Stomach (tissue), 9 donors: ENCODE data around the gene IER5. TPM values are rescaled to one million over a fixed set of nuclear protein-coding genes. Genes with fewer than 3 reads are reported as not detected.

Source experiments
- DNase-seq, 2 donors: peaks; one replicate each; pipeline versions ENCODE4 v3.0.0 to v3.0.0-alpha.2; 2013 to 2019
- H3K27ac ChIP-seq, 5 donors: fragments of 200-600 bp in 4 of 5; sonication (generic) in 4 of 5; one replicate each; pipeline ENCODE4 v1.5.1; 2013 to 2019; ENCODE audit warnings: mild to moderate bottlenecking in 1 of 5, moderate library complexity in 1 of 5
- H3K27me3 ChIP-seq, 3 donors: fragments of 200-600 bp; sonication (generic); one replicate each; pipeline ENCODE4 v1.5.1; 2017 to 2019; ENCODE audit warnings: mixed run types in 1 of 3
- H3K36me3 ChIP-seq, 4 donors: fragments of 200-600 bp; sonication (generic); 1 replicate in 3 of 4; 2 replicates in 1 of 4; pipeline ENCODE4 v1.5.1; 2016 to 2019
- H3K4me1 ChIP-seq, 4 donors: fragments of 200-600 bp; sonication (generic); one replicate each; pipeline ENCODE4 v1.5.1; 2016 to 2019
- H3K4me3 ChIP-seq, 4 donors: fragments of 200-600 bp; sonication (generic) in 3 of 4; one replicate each; pipeline ENCODE4 v1.5.1; 2016 to 2019; ENCODE audit warnings: mild to moderate bottlenecking in 1 of 4
- H3K9me3 ChIP-seq, 4 donors: fragments of 200-600 bp; sonication (generic); one replicate each; pipeline ENCODE4 v1.5.1; 2016 to 2019
- CTCF ChIP-seq, 7 experiments: fragments of 450-650 bp in 4 of 7; fragments of 200-600 bp in 3 of 7; sonication (generic) in 3 of 7; IDR thresholded peaks; one replicate each; pipeline ENCODE4 v1.5.1; 2016 to 2019; ENCODE audit warnings: antibody characterized with exemption in 7 of 7, control low read depth in 2 of 7, mild to moderate bottlenecking in 1 of 7
- EP300 ChIP-seq: sonication (generic); formaldehyde crosslinking; IDR thresholded peaks from one replicate; pipeline ENCODE4 v1.6.1; 2017; ENCODE audit warnings: antibody characterized with exemption
- POLR2A ChIP-seq, 4 donors: fragments of 450-650 bp; IDR thresholded peaks; one replicate each; pipeline ENCODE4 v1.6.1; 2016; ENCODE audit warnings: antibody characterized with exemption in 4 of 4, control low read depth in 2 of 4, mild to moderate bottlenecking in 1 of 4, moderate library complexity in 1 of 4
- POLR2AphosphoS5 ChIP-seq, 3 donors: sonication (generic); formaldehyde crosslinking; IDR thresholded peaks; one replicate each; pipeline ENCODE4 v1.6.1; 2016; ENCODE audit warnings: antibody characterized with exemption in 3 of 3
- WGBS, 5 donors: extraction: QIAGEN DNeasy Blood & Tissue Kit in 3 of 5; methylation state at CpG; one replicate each; pipeline versions ENCODE4 v1.1.5 to v1.1.7; 2013 to 2018; 5-methylcytosine and 5-hydroxymethylcytosine counted together
- intact Hi-C: fragments of 100-400 bp; cut with DNase I; formaldehyde crosslinking; loops from one replicate; pipeline ENCODE4 v1.15.1; 2023; ENCODE audit warnings: low total_unique reads
- polyA plus RNA-seq, 3 donors: library from polyadenylated mRNA; stranded (reverse); fragments of 200-250 nt; gene quantifications; one replicate each; pipeline ENCODE4 v1.2.3, GENCODE V29; 2013
- total RNA-seq, 5 donors: library from RNA; depleted of rRNA; stranded (reverse); fragments of >200 nt; gene quantifications; one replicate each; pipeline versions ENCODE4 v1.1.0 to v1.2.3, GENCODE V29; 2014 to 2016
- donor health status: healthy with polysubstance abuse.
- donor health status: Bipolar disorder and iron deficiency.
- donor health status: healthy.

IER5 gene
- total and polyA plus RNA-seq, 8 donors, result 1.2 to 33.3 (median 10.2) TPM

- 69 to 82% (median 77%) methylated on average over 15 of the region's 15 CpGs for WGBS, 5 donors
- intact Hi-C loops, result no loop called here
- TF ChIP-seq CTCF (IDR thresholded peaks at IDR 0.05), result no peak
- no peak for TF ChIP-seq EP300
- TF ChIP-seq POLR2A (IDR thresholded peaks at IDR 0.05), result no peak
- TF ChIP-seq POLR2AphosphoS5 (IDR thresholded peaks at IDR 0.05), result no peak
- Histone ChIP-seq H3K9me3 (peaks cover 0 to 8% (median 6%) of the 10 kb centered on the region in 4 donors), H3K27ac (peak overlapping the region in 4 of 5 donors; percentile 3 to 53 (median 50)), H3K4me1 (peaks cover 0 to 15% (median 0%) of the 10 kb centered on the region in 4 donors), H3K27me3 (no peaks in the 10 kb centered on the region), H3K4me3 (no peak overlapping the region), H3K36me3 (peaks cover 0 to 14% (median 2%) of the 10 kb centered on the region in 4 donors)
- no peak for DNase-seq
Measured at GRCh38 chr1:181061891-181062835, 26.3 kb upstream of the IER5 start.

- DNase-seq, result no peak
- intact Hi-C loops, result no loop called here
- Histone ChIP-seq H3K36me3 (peaks cover 0 to 14% (median 2%) of the 10 kb centered on the region in 4 donors), H3K27me3 (no peaks in the 10 kb centered on the region), H3K9me3 (peaks cover 0 to 8% (median 6%) of the 10 kb centered on the region in 4 donors), H3K27ac (peak overlapping the region in 3 of 5 donors; percentile 48 to 53 (median 51)), H3K4me1 (peaks cover 0 to 15% (median 0%) of the 10 kb centered on the region in 4 donors), H3K4me3 (no peak overlapping the region)
- WGBS, 5 donors, result 61 to 80% (median 72%) methylated on average over 6 of the region's 6 CpGs
- TF ChIP-seq CTCF (IDR thresholded peaks at IDR 0.05), result no peak
- no peak for TF ChIP-seq POLR2AphosphoS5 (IDR thresholded peaks at IDR 0.05)
- TF ChIP-seq POLR2A (IDR thresholded peaks at IDR 0.05), result no peak
- TF ChIP-seq EP300, result no peak
Measured at GRCh38 chr1:181062836-181063428, 25.6 kb upstream of the IER5 start.

GRCh38 chr1:181064011-181064623 lies 24.4 kb upstream of the IER5 start:
- intact Hi-C loops, result no loop called here
- Histone ChIP-seq H3K4me1 (peaks cover 0 to 15% (median 0%) of the 10 kb centered on the region in 4 donors), H3K27me3 (no peaks in the 10 kb centered on the region), H3K36me3 (peaks cover 0 to 8% (median 2%) of the 10 kb centered on the region in 4 donors), H3K9me3 (peaks cover 0 to 7% (median 5%) of the 10 kb centered on the region in 4 donors), H3K4me3 (no peak overlapping the region), H3K27ac (no peak overlapping the region)
- no peak for DNase-seq
- 45 to 56% (median 51%) methylated on average over 6 of the region's 6 CpGs for WGBS, 5 donors
- TF ChIP-seq POLR2A (IDR thresholded peaks at IDR 0.05), result no peak
- no peak for TF ChIP-seq CTCF (IDR thresholded peaks at IDR 0.05)
- no peak for TF ChIP-seq EP300
- TF ChIP-seq POLR2AphosphoS5 (IDR thresholded peaks at IDR 0.05), result no peak

GRCh38 chr1:181064702-181065101 lies 23.8 kb upstream of the IER5 start:
- peaks cover 0 to 15% (median 0%) of the 10 kb centered on the region in 4 donors for H3K4me1 ChIP-seq
- H3K4me3 ChIP-seq, result no peak overlapping the region
- no peak overlapping the region for H3K27ac ChIP-seq
- peaks cover 0 to under 1% (median 0%) of the 10 kb centered on the region in 4 donors for H3K9me3 ChIP-seq
- intact Hi-C loops, result no loop called here
- 67 to 90% (median 76%) methylated on average over 1 of the region's 1 CpG for WGBS, 5 donors
- peaks cover 0 to 2% (median 0%) of the 10 kb centered on the region in 4 donors for H3K36me3 ChIP-seq
- no peaks in the 10 kb centered on the region for H3K27me3 ChIP-seq
- DNase-seq, result no peak
- TF ChIP-seq EP300 (no peak), POLR2A (IDR thresholded peaks at IDR 0.05) (no peak), POLR2AphosphoS5 (IDR thresholded peaks at IDR 0.05) (no peak), CTCF (IDR thresholded peaks at IDR 0.05) (no peak)
